Endodermal cell (in vitro differentiated cells): ENCODE results near the gene CA5A. TPM values are rescaled to one million over a fixed set of nuclear protein-coding genes. Genes with fewer than 3 reads are reported as not detected.

Experiments
- DNase-seq: peaks from one replicate; pipeline ENCODE4 v3.0.0-alpha.2; 2017
- H3K27ac ChIP-seq: 2 replicates; pipeline ENCODE4 v1.5.1; 2013; ENCODE audit warnings: mild to moderate bottlenecking, low read depth, low read length, moderate library complexity
- H3K27me3 ChIP-seq: 2 replicates; pipeline ENCODE4 v1.6.1; 2013; ENCODE audit warnings: mild to moderate bottlenecking, low read length, moderate library complexity; ENCODE audit not compliant: insufficient read depth, control insufficient read depth, poor library complexity, severe bottlenecking
- H3K36me3 ChIP-seq: 2 replicates; pipeline ENCODE4 v1.7.0; 2013; ENCODE audit warnings: mild to moderate bottlenecking, low read length, moderate library complexity; ENCODE audit not compliant: control insufficient read depth, insufficient read depth
- H3K4me1 ChIP-seq: one replicate; pipeline ENCODE4 v1.7.0; 2013; ENCODE audit warnings: low read length; ENCODE audit not compliant: control insufficient read depth, insufficient read depth
- H3K4me3 ChIP-seq: 2 replicates; pipeline ENCODE4 v1.5.1; 2013; ENCODE audit warnings: mild to moderate bottlenecking, low read length, moderate library complexity
- H3K9ac ChIP-seq: 2 replicates; pipeline ENCODE4 v1.6.1; 2013; ENCODE audit warnings: mild to moderate bottlenecking, low read length, moderate library complexity; ENCODE audit not compliant: poor library complexity, severe bottlenecking; ENCODE audit errors: extremely low read depth
- H3K9me3 ChIP-seq: 2 replicates; pipeline ENCODE4 v1.6.1; 2013; ENCODE audit warnings: mild to moderate bottlenecking, low read length, moderate library complexity; ENCODE audit not compliant: control insufficient read depth
- H3K27ac Mint-ChIP-seq: 2 replicates; pipeline ENCODE4 v1.8.0; 2020; ENCODE audit warnings: mixed read lengths
- H3K27me3 Mint-ChIP-seq: 2 replicates; pipeline ENCODE4 v1.8.0; 2021; ENCODE audit warnings: mild to moderate bottlenecking, mixed read lengths; ENCODE audit not compliant: insufficient read depth
- H3K36me3 Mint-ChIP-seq: 2 replicates; pipeline ENCODE4 v1.8.0; 2020; ENCODE audit warnings: low read depth, mixed read lengths
- H3K4me1 Mint-ChIP-seq: 2 replicates; pipeline ENCODE4 v1.8.0; 2020; ENCODE audit warnings: mixed read lengths
- H3K4me3 Mint-ChIP-seq: 2 replicates; pipeline ENCODE4 v1.8.0; 2020; ENCODE audit warnings: mild to moderate bottlenecking, moderate library complexity, mixed read lengths
- H3K9me3 Mint-ChIP-seq: 2 replicates; pipeline ENCODE4 v1.8.0; 2020; ENCODE audit warnings: mild to moderate bottlenecking, mixed read lengths
- CTCF ChIP-seq: fragments of 200-600 bp; sonication (generic); conservative IDR thresholded peaks from 2 replicates; pipeline ENCODE4 v1.5.0; 2021; ENCODE audit warnings: antibody characterized with exemption, mild to moderate bottlenecking
- WGBS, 2 experiments: methylation state at CpG; one replicate each; pipeline versions ENCODE4 v1.1.5 to v1.1.7; 2013; ENCODE audit warnings: missing lambda C conversion rate in 2 of 2, mixed read lengths in 1 of 2; ENCODE audit not compliant: insufficient coverage in 1 of 2, insufficient read length in 1 of 2; 5-methylcytosine and 5-hydroxymethylcytosine counted together
- total RNA-seq, 2 donors: library from RNA; stranded (reverse); fragmentation: NEBNext Ultra II Directional in 1 of 2; extraction: Animal tissue kit (Norgen Biotek cat#: 25700) in 1 of 2; gene quantifications; 2 replicates in 1 of 2; 3 replicates in 1 of 2; pipeline ENCODE4 v1.2.1, GENCODE V29; 2021

CA5A gene
- total RNA-seq, 2 donors from 2014 or later = not detected

- Histone ChIP-seq H3K9ac (no peak overlapping the region), H3K4me1 (peaks cover 7% of the 10 kb centered on the region)
- H3K27ac Mint-ChIP-seq = no peak overlapping the region
These were observed 94.0 kb downstream of the CA5A start for GRCh38 chr16:87842209-87842869.

GRCh38 chr16:87841340-87842208 lies 94.8 kb downstream of the CA5A start:
- peaks cover 2% of the 10 kb centered on the region for H3K4me1 Mint-ChIP-seq
- no peak overlapping the region for H3K4me3 Mint-ChIP-seq
- peaks cover 97% of the 10 kb centered on the region for H3K36me3 ChIP-seq
- no peak overlapping the region for H3K4me3 ChIP-seq
- no peaks in the 10 kb centered on the region for H3K9me3 Mint-ChIP-seq
- DNase-seq = no peak
- H3K27me3 ChIP-seq = no peaks in the 10 kb centered on the region
- H3K27ac Mint-ChIP-seq = no peak overlapping the region
- no peaks in the 10 kb centered on the region for H3K9me3 ChIP-seq
- H3K9ac ChIP-seq = no peak overlapping the region
- H3K27ac ChIP-seq = no peak overlapping the region
- 95 to 97% methylated on average over 14 to 22 of the region's 22 CpGs for WGBS, 2 experiments
- peaks cover 4% of the 10 kb centered on the region for H3K27me3 Mint-ChIP-seq
- peaks cover 47% of the 10 kb centered on the region for H3K36me3 Mint-ChIP-seq
- no peak for TF ChIP-seq CTCF
- H3K4me1 ChIP-seq = no peaks in the 10 kb centered on the region

More at GRCh38 chr16:87842209-87842869, 94.0 kb downstream of the CA5A start:
- Mint-ChIP-seq H3K4me3 (no peak overlapping the region), H3K4me1 (peaks cover 2% of the 10 kb centered on the region), H3K27me3 (peaks cover 4% of the 10 kb centered on the region), H3K9me3 (no peaks in the 10 kb centered on the region), H3K36me3 (peaks cover 44% of the 10 kb centered on the region)
- H3K27ac ChIP-seq = no peak overlapping the region
- 94% methylated on average over 11 to 17 of the region's 17 CpGs for WGBS, 2 experiments
- DNase-seq = no peak
- H3K27me3 ChIP-seq = no peaks in the 10 kb centered on the region
- TF ChIP-seq CTCF = no peak
- H3K36me3 ChIP-seq = peaks cover 97% of the 10 kb centered on the region
- H3K4me3 ChIP-seq = no peak overlapping the region
- no peaks in the 10 kb centered on the region for H3K9me3 ChIP-seq

- Mint-ChIP-seq H3K27me3 (peaks cover 4% of the 10 kb centered on the region), H3K9me3 (no peaks in the 10 kb centered on the region), H3K27ac (no peak overlapping the region), H3K4me3 (no peak overlapping the region), H3K4me1 (peaks cover 2% of the 10 kb centered on the region), H3K36me3 (peaks cover 52% of the 10 kb centered on the region)
- Histone ChIP-seq H3K4me1 (no peaks in the 10 kb centered on the region), H3K9me3 (no peaks in the 10 kb centered on the region), H3K36me3 (peaks cover 97% of the 10 kb centered on the region), H3K4me3 (no peak overlapping the region), H3K27me3 (no peaks in the 10 kb centered on the region), H3K9ac (no peak overlapping the region), H3K27ac (no peak overlapping the region)
- WGBS, 2 experiments = 93 to 94% methylated on average over 10 to 29 of the region's 29 CpGs
- DNase-seq = no peak
- no peak for TF ChIP-seq CTCF
These were observed 95.9 kb downstream of the CA5A start for GRCh38 chr16:87840271-87840978.
